Measurements from ENCODE around the gene PPP1R14C.
"Not testable (repeated sequence)": the region's sequence is repeated elsewhere in the genome, so short reads cannot be mapped to it uniquely, and the experiment has no call there.

Gene PPP1R14C

DNA sequence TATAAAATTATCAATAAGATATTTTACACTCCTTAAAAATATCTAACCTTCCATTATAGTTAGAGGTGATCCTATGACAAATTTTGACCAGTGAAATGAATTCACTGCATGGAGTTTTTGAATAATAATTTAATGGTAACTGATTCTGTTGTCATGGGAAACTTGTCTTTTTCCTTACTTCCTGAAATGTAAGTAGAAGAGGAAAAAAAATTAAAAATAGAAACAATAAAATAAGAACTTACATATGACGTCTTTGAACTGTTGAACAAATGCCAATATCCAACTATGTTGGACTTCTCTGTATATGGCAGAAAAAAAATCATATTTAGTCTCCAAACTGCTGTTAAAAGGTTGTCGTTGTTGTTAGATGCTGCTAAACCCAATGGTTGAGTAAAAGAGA, 26.3 kb downstream of the PPP1R14C start:
- DNase-seq (ENCODE audit: low read depth): no peak

DNA sequence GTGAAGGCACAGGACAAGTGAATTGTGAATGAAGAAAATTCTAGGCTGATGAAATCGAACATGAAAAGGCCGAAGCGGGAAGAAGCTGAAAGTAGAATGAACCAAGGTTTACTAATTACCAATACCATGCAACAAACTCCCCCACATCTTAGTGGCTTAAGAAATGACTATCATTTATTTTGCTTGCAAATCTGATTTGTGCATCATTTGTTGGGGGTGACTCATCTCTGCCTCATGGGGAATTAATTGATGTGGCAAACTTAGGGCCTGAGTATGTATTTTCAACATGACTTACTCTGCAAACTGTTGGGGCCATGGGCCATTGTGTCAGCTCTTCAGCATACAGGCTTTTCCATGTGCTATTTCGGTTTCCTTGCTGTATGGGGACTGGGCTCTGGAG, 26.8 kb downstream of the PPP1R14C start:
- DNase-seq (ENCODE audit: low read depth): no peak

DNA sequence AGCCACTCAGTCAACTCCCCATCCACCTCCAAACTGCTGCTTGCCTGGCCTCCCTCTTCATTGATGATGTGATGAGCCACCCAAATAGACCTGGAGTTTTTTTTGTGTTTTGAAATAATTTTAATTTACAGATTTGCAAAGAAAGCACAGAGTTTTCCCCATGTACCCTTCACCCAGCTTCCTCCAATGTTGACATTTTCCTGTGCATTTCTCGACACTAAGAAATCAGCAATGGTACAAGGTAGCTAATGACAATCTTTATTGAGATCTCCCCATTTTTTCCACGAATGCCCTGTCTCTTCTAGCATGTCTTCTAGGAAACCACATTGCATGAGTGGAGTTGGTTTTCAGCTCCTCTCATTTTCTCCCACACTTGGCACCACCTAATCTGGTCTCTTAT, 30.1 kb downstream of the PPP1R14C start:
- DNase-seq (ENCODE audit: low read depth): no peak

DNA sequence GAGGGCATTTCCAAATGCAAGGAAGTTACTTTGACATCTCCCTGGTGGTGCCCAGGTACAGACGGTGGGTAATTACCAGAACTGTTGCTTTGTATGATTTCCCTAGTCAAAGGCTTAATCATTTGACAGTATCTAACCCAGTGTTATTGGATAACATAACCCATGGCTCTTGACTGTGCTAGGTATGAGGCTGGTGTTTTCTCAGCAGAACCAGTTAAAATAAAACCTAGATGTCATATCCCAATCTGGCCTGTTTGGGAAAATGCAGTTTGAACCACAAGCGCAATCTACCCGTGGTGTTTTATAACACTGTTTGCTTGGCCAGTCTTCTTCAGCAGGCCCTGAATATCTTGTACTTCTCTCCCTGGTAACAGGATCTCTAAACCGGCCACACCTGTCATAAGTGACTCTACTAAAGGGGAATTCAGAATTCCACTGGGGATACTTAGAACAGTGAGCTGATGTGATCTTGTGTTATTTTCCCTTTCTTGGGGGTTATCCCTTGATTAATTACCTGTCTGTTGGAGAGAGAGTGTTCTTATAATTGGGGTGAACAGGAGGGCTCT, 32.8 kb downstream of the PPP1R14C start:
- DNase-seq (ENCODE audit: low read depth): no peak

DNA sequence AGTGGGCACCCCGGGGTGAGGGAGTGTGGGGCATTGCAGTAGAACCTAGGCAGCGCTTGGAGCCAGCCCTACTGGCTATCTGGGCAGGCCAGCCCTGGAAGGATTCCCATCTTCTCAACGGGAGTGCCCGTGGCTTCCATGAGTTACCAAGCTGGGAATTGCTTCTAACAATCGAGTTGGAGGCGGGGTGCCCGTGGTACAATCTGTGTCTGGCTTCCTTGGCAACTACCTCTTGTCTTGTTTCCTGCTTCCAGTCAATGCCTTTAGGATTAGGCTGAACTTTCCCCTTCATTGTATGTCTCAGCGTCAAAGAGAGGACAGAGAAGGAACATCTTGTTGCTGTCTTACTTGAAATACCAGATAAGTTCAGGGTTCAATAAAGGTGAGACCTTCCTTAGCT, 33.3 kb downstream of the PPP1R14C start:
- no peak for DNase-seq (ENCODE audit: low read depth)

DNA sequence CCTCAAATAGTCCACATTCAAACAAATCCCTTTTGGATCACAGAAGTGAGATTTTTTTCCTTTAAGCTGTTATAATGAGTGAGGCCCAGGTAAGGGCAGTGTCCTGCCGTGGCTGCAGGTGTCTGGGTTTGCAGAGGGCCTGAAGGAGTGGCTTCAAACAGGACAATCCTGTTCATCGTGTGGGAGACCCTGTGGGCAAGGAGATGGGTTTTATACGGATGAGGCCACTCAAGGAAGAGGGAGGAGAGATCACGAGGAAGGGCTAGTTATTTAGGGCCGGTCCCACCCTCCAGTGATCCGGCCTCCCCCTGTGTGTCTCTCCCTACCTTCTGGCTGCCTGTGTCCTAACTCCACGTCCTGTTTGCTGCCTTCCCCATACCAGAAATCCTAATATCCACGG, 33.8 kb downstream of the PPP1R14C start:
- DNase-seq (ENCODE audit: low read depth): no peak

DNA sequence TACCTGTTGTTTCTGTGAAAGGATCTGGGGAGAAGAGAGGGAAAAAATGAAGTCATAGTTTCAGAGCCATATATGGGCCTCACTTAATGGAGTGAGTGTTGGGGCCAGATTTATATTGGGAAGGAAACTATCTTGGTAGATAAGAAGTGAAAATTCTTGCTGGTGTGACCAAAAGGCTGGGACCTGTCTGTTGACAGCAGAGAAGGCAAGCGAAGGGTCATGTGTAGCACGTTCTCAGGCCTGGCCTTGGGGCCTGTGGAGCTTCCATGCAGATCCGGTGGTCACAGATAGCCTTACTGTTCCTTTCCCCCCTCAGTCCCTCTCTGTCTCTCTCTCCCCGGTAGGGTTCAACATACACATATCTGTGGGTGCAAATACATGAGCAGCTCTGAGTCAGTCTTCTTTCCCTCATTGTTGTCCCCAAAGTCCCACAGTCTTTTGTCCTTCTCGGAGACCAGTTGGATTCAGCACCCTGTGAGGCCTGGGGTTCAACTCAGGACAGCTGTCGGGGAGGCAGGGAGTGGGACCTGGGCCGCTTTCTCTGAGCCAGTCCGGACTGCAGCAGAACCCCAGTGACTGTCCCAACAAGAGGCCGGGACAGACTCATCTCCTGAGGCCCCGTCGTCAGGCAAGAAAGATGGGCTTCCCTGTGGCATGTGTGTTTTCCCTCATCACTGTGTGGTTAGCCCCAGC, 34.6 kb downstream of the PPP1R14C start:
- no peak for DNase-seq (ENCODE audit: low read depth)

DNA sequence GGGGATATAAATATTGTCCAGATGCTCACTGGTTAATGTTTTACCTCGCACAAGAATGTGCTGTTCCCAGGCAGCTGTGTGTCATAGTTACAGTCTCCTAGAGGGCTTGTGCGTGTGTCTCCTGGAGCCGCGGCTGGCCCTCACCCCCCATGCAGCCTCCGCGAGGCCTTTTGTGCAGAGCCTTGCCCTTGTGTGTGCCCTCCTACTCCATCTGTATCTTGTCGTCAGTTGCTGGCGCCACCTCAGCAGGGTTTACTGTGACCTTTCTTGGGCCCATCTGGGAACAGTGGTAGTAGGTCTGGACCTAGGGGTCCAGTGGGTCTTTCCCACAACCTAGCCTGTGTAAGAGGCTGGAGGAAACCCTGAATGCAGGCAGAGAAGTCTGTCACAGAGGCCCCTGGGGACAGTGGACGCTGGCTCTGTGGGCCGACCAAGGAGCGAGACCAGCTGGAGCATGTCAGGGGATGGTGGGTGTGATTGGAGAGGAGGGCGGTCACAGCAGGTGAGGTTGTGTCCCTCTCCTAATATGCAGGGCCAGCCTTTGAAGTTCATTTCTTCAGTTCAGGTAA, 35.2 kb downstream of the PPP1R14C start:
- DNase-seq (ENCODE audit: low read depth): no peak

DNA sequence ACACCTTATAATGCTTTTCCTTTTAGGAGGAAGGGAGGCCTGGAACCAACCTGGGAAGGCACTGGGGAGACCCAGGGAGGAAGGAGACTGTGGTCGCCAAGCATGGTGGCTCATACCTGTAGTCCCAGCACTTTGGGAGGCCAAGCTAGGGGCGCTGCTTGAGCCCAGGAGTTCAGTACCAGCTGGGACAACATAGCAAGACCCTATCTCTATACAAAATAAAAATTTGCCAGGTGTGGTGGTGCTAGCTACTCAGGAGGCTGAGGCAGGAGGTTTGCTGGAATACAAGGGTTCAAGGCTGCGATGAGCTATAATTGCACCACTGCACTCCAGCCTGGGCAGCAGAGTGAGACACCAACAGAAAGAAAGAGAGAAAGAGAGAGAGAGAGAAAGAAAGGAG, 36.2 kb downstream of the PPP1R14C start:
- no peak for DNase-seq (ENCODE audit: low read depth)

DNA sequence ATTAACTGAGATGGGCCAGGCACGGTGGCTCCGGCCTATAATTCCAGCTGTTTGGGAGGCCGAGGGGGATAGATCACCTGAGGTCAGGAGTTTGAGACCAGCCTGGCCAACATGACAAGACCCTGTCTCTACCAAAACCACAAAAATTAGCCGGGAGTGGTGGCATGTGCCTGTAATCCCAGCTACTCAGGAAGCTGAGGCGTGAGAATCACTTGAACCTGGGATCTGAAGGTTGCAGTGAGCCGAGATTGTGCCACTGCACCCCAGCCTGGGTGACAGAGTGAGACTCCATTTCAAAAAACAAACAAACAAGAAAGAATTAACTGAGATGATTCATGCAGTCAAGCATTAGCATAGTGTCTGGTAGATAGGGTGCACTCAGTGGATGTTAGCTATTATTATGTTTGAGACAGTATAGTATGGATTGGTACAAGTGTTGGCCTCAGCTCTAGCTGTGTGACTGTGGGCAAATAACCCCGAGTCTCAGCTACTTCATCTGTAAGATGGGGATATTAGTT, 37.1 kb downstream of the PPP1R14C start:
- not testable (repeated sequence) for DNase-seq (ENCODE audit: low read depth)

DNA sequence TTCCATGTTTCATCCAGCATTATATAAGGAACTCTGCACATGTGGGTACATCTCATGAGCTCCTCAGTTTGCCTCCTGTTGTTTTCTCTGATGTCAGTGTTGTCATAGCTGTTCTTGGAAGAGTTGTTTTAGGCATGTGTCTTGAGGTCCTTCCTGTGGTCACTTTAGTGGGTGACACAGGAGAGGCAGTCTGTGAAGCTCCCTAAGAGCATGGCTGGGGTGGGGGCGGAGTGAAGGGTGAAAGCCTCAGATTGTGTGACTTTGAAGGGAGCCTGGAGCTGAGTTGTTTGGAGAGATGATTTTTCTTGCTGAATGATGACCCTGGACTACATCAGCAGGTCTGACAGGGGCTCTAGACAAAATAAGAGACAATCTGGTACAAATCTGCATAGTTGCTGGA, 37.7 kb downstream of the PPP1R14C start:
- no peak for DNase-seq (ENCODE audit: low read depth)

DNA sequence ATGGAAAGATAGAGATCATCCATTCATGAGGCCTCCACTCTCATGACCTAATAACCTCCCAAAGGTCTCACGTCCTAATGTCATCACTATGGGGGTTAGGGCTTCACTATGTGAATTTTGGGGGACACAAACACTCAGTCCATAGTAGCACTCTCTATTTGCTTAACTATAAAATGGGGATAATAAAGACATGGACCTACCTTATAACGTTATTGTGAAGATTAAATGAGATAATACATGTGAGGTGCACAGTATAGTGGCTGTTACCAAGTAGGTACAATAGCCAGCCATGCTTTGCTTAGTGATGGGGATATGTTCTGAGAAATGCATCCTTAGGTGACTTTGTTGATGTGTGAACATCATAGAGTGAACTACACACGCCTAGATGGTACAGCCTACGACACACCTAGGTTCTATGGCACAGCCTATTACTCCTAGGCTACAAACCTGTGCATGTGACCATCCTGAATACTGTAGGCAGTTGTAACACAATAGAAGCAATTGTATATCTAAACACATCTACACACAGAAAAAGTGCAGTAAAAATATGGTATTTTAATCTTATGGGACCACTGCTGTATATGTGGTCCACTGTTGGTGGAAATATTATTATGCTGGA, 39.7 kb downstream of the PPP1R14C start:
- no peak for DNase-seq (ENCODE audit: low read depth)

DNA sequence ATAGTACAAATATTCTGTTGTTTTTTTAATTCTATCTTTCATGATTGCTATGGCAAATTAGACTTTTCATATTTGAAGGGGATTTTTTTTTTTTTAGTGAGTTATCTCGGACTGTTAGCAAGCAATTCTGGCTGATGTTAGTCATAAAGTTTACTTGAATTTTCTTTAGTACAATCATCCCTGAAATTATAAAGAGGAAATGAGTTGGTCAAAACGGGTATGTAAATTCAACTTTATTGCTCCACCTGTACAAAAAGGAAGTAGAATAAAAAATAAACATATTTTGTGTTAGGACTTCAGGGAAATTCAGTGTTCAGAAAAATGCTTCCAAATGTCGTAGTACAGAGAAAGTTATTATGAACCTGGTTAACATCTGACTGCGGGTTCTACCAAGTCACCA, 40.3 kb downstream of the PPP1R14C start:
- DNase-seq (ENCODE audit: low read depth): no peak

DNA sequence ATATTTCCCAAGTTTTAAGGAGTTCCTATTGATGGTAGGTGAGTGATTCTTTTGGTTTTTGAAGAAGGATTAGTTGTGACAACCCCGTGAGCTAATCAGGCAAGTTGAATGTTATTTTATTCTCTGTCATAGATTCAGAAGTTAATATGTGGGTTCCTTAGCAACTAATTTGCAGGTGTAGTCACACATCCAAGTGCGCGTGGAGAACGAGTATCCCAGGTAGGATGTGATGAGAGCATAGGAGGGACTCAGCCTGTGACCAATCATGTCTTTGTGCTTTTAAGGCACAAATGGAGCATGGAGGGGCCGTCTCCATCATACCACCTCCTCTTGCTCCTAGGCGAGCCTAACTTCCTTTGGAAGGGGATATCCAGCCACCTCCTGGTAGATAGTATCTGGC, 41.1 kb downstream of the PPP1R14C start:
- no peak for DNase-seq (ENCODE audit: low read depth)

DNA sequence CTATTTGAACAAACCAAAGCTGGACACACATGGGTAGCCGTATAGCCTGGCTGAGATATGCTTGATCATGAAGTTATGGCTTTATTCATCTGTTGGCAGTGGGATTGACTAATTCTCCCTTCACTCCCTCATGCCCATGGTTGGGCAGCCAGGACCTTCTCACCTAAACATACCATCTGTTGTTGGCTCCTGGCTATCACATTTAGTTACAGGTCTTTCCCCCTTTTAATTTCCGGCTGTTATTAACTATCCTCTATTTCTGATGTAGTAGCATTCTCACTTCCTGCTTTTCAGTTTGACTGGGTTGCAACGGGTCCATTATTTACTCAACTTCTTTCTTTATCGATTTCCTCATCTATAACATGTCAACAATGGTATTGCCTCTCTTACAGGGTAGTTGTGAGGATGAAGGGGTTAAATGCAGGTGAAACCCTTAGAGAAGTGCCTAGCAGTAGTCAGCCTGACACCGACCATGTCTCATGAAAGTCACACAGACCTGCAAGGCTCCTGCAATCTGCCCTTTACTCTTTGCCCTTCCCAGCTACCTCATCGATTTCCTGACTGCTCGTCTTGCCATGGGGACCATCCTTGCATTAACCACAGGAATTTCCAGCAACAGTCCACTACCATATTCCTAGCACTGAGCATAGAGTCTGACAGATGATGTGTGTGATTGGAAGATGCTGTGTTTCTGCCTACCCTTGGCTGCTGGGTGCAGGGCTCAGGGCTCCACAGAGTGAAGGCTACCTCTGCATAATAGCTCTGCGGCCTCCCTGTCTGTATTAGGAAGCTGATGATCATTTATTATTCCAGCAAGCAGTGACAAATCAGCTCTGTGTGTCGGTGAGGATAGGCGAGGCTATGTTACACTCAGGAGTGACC, 42.2 kb downstream of the PPP1R14C start:
- no peak for DNase-seq (ENCODE audit: low read depth)

DNA sequence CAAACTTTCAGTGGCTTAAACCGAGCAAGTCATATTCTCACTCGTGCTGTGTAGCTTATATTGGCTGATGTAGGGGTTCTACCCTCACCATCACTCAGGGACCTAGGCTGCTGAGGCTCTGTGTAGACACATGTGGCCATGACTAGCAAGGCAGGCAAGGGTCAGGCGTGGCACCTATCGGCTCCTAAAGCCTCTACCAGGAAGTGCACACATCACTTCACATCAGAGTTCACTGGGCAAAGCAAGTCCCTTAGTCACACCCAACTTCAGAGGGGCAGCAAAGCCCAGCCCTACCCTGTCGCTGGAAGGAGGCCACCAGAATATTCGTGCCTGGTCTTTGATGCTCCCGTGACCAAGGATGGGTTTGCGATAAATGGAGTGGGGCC, 42.9 kb downstream of the PPP1R14C start:
- no peak for DNase-seq (ENCODE audit: low read depth)

DNA sequence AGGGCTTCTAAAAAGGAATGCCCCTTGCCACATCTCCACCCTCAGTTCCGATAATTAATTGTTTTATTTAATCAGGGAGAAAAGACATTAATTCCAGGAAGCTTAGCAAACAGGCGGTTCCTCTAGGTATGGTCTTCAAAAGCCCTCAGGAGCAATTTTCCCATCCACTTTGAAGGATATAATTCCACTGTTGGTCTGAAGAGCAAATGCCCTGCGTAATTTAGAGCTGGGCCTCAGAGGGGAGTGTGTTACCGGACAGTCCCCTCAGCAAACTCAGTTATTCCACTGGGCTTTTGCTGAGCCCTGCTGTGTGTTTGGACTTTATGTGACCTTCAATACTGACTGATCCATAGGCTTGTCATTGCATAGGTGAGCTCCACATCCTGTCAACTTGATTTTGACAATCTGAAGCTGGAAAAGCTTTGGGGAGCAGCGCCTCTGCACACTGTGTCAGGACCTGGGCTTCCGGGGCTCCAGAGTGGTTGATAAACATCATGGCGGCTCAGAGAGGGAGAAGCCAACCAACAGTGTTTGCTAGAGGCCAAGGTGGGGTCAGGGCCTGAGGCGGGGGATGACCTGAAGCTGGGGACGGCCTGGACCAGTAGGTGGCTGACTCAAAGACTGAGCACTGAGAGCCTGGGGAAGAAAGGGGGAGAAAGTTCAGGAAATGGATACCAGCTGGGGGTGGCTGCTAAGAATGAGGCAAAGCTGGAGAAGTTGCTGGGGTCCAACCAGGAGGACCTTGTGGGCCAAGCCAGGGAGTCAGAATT, 43.5 kb downstream of the PPP1R14C start:
- DNase-seq (ENCODE audit: low read depth): no peak

DNA sequence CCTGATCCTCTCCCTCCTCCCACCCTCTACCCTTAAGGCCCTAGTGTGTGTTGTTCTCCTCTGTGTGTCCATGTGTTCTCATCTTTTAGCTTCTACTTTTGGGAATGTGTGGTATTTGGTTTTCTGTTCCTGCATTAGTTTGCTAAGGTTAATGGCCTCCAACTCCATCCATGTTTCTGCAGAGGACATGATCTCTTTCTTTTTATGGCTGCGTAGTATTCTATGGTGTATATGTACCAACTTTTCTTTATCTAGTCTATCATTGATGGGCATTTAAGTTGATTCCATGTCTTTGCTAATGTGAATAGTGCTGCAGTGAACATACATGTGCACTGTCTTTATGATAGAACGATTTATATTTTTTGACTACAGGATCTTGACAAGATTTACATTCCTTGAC, 44.6 kb downstream of the PPP1R14C start:
- DNase-seq (ENCODE audit: low read depth): not testable (repeated sequence)

DNA sequence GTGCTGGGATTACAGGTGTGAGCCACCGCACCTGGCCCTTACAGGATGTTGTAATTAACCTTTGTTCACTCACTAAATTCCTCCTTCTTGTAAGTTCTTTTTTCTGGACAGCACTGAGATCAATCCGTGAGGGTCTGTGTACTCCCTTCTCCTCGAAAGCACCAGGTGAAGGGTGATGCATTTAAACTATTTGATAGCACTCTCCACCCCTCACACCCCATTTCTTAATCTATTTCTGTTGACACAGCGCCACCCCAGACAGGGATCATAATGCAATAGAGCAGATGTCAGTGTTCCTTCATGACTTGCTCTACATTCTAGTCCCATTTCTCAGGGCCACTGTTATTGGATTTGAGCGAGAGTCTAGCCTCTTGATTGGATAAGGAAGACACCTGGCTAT, 46.3 kb downstream of the PPP1R14C start:
- no peak for DNase-seq (ENCODE audit: low read depth)

DNA sequence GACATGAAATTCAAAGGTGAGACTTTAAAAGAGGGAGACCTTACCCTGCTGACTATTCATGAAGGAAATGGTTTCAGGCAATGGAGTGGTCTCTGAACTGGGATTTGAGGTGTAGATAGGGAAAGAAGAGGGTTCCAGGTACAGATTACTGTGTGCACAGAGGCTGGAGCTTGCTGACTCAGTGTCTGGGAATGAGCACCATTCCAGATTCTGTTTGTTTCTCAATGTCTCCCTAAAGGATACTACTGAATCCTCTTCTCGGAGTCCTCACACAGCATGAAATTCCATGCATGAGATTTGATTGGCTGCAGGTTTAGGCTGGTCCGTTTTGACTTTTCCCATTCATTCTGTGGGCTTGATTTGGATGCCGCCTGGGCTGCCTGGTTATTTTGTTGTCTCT, 49.0 kb downstream of the PPP1R14C start:
- no peak for DNase-seq (ENCODE audit: low read depth)

DNA sequence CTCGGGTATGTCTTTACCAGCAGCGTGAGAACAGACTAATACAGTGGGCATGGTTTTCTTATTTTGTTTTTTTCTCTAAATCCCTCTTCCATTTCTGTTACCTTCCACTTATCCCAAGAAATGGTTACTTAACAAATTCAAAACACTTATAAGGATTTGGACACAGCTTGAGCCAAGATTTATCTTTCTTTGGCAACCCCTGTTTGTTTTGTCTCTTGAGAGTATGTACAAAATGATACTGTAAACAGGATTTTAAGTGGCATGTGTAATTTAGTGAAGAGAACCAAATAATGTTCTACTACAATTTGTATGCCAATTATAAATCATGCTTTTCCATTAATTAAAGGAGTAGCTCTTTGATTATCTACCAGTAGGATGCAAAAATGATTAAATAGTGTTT, 51.4 kb downstream of the PPP1R14C start:
- DNase-seq (ENCODE audit: low read depth): no peak

All from T-helper 22 cell (primary cell).